Astrocyte of the cerebellum (primary cell): ENCODE data around the gene FBXO41.
"Not testable (repeated sequence)": the region's sequence is repeated elsewhere in the genome, so short reads cannot be mapped to it uniquely, and the experiment has no call there.

Experiments
- DNase-seq: peaks from one replicate; pipeline ENCODE4 v3.0.0-alpha.2; 2011; ENCODE audit warnings: low read depth
- H3K4me3 ChIP-seq: 2 replicates; pipeline ENCODE4 v1.5.1; 2011; ENCODE audit warnings: mild to moderate bottlenecking, low read depth, low read length, moderate library complexity
- in situ Hi-C: cut with HindIII; loops from 2 replicates; pipeline ENCODE4 v1.10.0; 2017; ENCODE audit warnings: low sequenced_read_pairs
- TF ChIP-seq, protein P1 (sequence below): IDR thresholded peaks from 2 replicates; pipeline ENCODE4 v1.5.1; 2012; ENCODE audit warnings: low read length, low read depth, moderate library complexity, mild to moderate bottlenecking; ENCODE audit errors: missing control alignments

The FBXO41 gene

DNA sequence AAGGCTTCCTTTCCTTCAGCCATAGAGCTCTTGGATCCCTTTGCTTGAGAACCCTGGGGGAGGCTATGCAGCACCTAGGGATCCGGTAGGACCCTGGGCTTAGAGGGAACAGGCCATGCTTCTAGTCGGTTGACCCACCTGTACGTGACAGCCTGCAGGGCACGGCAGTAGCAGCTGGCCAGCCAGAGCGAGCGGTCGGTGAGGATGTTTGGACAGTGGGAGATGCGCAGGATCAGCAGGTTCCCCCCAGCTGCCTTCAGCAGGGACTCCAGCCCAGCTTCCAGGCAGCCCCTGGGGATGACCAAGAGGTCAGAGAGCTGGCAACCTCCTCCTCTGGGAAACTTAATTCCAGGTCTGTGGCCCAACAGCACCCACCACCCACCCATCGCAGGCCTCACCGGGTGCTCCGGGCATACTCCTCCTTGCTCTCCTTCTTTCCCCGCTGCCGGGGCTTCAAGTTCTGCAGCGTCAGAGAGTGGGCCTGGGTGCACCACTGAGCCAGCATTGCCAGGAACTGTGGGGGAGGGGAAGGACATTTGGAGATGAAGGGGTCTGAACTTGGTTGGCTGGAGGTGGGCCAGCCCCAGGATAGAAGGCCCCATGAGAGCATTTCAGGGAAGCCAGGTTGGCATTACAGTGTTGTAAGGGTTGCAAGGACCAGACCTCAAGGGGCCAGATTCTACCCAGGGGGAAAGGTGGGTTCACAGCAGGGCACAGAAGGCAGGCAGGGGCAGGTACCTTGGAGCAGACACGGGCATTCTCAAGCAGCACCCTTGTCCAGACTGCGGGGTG is 20.5 kb downstream of the FBXO41 start:
- no peak for DNase-seq
- in situ Hi-C loops, result no loop called here
- H3K4me3 ChIP-seq, result no peak overlapping the region
- TF ChIP-seq, protein P1, sequence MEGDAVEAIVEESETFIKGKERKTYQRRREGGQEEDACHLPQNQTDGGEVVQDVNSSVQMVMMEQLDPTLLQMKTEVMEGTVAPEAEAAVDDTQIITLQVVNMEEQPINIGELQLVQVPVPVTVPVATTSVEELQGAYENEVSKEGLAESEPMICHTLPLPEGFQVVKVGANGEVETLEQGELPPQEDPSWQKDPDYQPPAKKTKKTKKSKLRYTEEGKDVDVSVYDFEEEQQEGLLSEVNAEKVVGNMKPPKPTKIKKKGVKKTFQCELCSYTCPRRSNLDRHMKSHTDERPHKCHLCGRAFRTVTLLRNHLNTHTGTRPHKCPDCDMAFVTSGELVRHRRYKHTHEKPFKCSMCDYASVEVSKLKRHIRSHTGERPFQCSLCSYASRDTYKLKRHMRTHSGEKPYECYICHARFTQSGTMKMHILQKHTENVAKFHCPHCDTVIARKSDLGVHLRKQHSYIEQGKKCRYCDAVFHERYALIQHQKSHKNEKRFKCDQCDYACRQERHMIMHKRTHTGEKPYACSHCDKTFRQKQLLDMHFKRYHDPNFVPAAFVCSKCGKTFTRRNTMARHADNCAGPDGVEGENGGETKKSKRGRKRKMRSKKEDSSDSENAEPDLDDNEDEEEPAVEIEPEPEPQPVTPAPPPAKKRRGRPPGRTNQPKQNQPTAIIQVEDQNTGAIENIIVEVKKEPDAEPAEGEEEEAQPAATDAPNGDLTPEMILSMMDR, result no peak

GRCh38 chr2:73262691-73263429 is 21.4 kb downstream of the FBXO41 start:
- DNase-seq, H3K4me3 ChIP-seq, in situ Hi-C loops: not testable (repeated sequence)

DNA sequence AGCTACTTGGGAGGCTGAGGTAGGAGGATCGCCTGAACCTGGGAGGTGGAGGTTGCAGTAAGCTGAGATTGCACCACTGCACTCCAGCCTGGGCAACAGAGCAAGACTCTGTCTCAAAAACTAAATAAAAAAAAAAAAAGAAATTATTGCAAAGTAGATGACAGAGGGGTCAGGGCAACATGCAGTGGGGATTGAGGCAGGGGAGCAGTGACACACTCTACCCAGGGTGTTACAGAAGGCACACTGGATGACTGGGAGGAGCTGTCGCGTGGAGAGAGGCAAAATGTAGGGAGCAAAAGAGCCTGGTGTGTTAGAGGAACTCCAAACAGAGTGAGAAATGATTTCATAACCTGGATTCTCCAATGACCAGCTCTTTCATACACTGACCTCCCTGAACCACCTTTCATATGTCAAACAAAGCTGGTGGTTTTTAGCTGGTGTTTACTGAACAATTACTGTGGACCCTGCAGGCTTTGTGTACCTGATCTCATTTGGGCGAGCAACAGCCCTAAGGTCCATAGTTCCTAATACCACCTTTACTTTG is 22.1 kb downstream of the FBXO41 start:
- in situ Hi-C loops, result no loop called here
- TF ChIP-seq, protein P1, result no peak
- no peak for DNase-seq
- no peak overlapping the region for H3K4me3 ChIP-seq

DNA sequence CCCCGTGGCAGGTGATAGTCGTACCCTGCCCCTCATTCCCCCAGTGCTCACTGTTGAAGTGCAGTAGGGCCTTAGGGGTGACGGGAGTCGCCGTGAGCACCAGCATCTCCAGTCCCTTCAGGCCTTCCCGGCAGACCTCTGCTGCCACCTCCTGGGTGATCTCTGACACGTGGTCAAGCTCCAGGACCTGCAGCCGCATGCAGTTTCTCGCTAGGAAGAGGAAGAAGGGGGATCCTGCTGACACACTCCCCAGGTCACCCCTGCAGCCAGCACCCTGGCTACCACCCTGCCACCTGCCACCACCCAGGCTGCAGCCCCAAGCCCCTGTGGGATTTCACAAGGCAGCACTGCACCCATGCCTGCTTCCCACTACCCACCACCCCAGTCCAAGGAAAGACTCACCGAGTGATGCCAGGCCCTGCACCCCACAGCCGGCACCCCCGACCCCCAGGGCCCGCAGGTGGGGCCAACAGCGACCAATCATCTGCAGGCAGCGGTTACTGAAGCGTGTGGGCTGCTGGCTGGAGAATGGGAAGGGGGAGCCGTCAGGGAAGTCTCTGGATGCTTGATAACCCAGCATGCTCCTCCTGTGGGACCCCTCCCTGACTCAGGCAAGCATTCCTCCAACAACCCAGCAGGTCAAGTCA is 23.8 kb downstream of the FBXO41 start:
- no peak overlapping the region for H3K4me3 ChIP-seq
- DNase-seq, result peak; percentile 13
- in situ Hi-C loops, result no loop called here
- TF ChIP-seq, protein P1, result peak; percentile 60

DNA sequence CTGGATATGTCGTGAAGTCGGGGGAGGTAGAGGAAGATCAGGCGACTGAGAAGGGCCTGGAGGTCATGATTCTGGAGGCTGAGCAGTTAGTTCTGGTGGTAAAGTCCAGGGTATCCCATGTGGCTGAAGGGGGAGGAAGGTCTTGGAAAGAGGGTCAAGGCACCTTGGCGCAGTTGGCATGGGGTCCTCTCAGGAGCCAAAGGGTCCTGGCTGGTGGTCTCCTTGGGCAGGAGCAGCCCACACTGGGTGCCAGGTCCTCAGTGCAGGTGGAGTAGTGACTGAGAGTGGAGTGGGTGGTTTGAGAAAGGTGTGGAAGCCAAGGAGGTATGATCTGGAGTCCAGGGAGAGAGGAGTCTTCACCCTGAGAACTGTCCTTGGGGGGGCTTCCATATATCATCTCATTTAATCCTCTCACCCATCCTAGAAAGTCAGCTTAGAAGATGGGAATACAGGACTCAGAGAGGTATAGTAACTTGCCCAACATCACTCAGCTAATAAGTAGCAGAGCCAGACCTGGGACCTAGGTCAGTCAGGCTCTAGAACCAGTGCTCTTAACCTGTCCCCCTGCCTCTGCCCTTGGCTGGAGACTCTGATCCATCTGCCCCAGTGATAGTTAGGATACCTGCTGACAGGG is 24.5 kb downstream of the FBXO41 start:
- TF ChIP-seq, protein P1, result no peak

DNA sequence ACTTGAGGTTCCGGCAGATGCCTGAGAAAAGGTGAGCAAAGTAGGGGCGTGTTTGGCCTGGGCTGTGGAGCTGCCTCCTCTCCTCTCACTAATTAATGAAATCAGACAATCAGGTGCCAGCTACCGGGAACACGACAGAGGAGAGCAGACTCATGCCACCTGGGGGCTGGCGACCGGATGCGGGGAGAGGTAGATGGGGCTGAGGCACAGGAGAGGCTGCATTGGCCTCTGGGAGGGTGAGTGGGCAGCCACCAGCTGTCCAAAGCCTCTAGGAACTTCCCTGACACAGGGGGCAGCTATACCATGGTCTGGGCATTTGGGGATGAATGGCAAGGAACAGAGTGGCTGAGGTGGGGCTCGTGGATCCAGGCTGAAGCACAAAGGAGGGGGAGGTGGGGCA is 25.0 kb downstream of the FBXO41 start:
- DNase-seq, result no peak
- H3K4me3 ChIP-seq, result no peak overlapping the region
- in situ Hi-C loops, result no loop called here
- TF ChIP-seq, protein P1, result no peak

More for the DNA sequence above, 24.5 kb downstream of the FBXO41 start:
- in situ Hi-C loops, result no loop called here
- no peak for DNase-seq
- H3K4me3 ChIP-seq, result no peak overlapping the region
